Measurements from ENCODE around the gene GAB4. TPM values are rescaled to one million over a fixed set of nuclear protein-coding genes. Genes with fewer than 3 reads are reported as not detected.

Gene GAB4
- total and polyA plus RNA-seq, 2 donors (not counting 1 experiment from before 2014, with no cell fraction given) = not detected

DNA sequence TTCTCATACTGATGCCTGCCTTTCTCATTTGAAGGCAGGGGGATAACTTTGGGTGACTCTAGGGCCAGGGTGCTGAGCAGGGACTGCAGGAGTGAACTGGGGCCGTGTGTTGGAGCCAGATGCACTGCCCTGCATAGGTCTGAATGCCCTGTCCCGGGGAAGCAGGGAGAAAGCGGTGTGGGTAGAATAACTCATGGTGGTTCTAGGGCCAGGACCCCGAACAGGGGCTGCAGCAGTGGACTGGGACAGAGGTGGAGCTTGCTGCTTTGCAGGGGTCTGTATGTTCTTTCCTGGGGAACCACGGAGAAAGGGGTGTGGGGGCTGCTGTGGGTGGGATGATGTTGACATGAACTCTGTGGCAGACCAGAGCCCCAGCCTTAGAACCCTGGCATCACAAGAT, 52.9 kb downstream of the GAB4 start:
- Histone ChIP-seq H4K20me1 (ENCODE audit: control insufficient read depth, extremely low read depth, insufficient read depth, low read length) (no peaks in the 10 kb centered on the region), H3K36me3 (ENCODE audit: control insufficient read depth, insufficient read depth, low read length) (no peaks in the 10 kb centered on the region), H3K4me1 (ENCODE audit: control insufficient read depth, extremely low read depth, insufficient read depth, low read length) (no peaks in the 10 kb centered on the region), H3K27me3 (ENCODE audit: control insufficient read depth, insufficient read depth, low read length) (no peaks in the 10 kb centered on the region), H3K79me2 (ENCODE audit: control insufficient read depth, insufficient read depth, low read length) (no peaks in the 10 kb centered on the region), H2AFZ (ENCODE audit: low read length) (no peak overlapping the region), H3K9me3 (ENCODE audit: control insufficient read depth, insufficient read depth, low read depth, low read length) (no peaks in the 10 kb centered on the region), H3K4me3 (replicated peaks in 1 of 4; ENCODE audit: control extremely low read depth in 1 of 4, insufficient read depth in 1 of 4, low read depth in 3 of 4, low read length in 4 of 4) (no peak overlapping the region), H3K4me2 (ENCODE audit: extremely low read depth, insufficient read depth, low read length) (no peak overlapping the region), H3K27ac (ENCODE audit: insufficient read depth, low read length) (no peak overlapping the region), H3K9ac (ENCODE audit: insufficient read depth, low read length) (no peak overlapping the region)
- no peak for DNase-seq (ENCODE audit: low read depth in 2 of 2)
- no peak for TF ChIP-seq EZH2 (IDR thresholded peaks at IDR 0.05; ENCODE audit: low read length, missing control alignments)
- TF ChIP-seq, protein P1, sequence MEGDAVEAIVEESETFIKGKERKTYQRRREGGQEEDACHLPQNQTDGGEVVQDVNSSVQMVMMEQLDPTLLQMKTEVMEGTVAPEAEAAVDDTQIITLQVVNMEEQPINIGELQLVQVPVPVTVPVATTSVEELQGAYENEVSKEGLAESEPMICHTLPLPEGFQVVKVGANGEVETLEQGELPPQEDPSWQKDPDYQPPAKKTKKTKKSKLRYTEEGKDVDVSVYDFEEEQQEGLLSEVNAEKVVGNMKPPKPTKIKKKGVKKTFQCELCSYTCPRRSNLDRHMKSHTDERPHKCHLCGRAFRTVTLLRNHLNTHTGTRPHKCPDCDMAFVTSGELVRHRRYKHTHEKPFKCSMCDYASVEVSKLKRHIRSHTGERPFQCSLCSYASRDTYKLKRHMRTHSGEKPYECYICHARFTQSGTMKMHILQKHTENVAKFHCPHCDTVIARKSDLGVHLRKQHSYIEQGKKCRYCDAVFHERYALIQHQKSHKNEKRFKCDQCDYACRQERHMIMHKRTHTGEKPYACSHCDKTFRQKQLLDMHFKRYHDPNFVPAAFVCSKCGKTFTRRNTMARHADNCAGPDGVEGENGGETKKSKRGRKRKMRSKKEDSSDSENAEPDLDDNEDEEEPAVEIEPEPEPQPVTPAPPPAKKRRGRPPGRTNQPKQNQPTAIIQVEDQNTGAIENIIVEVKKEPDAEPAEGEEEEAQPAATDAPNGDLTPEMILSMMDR (conservative IDR thresholded peaks at IDR 0.05 in 1 of 2, IDR thresholded peaks at IDR 0.05 in 1 of 2; ENCODE audit: low read depth in 1 of 2, low read length in 2 of 2) = no peak

DNA sequence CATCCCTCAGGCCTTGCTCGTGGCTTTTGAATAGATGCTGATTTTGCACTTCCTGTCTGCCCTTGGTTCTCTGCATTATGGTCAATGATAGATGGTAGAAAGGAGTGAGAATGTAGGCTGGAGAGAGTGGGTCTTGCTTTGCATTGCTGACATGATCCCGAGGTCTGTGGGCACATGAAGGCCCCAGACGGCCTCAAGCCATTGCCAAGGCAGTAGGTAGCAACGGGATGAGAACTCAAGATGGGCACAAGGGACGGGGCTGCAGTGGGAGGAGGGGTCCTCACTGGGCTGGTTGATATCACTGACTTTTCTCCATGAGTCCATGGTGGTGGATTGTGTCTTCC, 54.0 kb downstream of the GAB4 start:
- TF ChIP-seq, protein P1 (conservative IDR thresholded peaks at IDR 0.05 in 1 of 2, IDR thresholded peaks at IDR 0.05 in 1 of 2; ENCODE audit: low read depth in 1 of 2, low read length in 2 of 2) = no peak
- TF ChIP-seq EZH2 (IDR thresholded peaks at IDR 0.05; ENCODE audit: low read length, missing control alignments) = no peak
- Histone ChIP-seq H3K27ac (ENCODE audit: insufficient read depth, low read length) (no peak overlapping the region), H3K4me1 (ENCODE audit: control insufficient read depth, extremely low read depth, insufficient read depth, low read length) (no peaks in the 10 kb centered on the region), H3K36me3 (ENCODE audit: control insufficient read depth, insufficient read depth, low read length) (no peaks in the 10 kb centered on the region), H4K20me1 (ENCODE audit: control insufficient read depth, extremely low read depth, insufficient read depth, low read length) (no peaks in the 10 kb centered on the region), H2AFZ (ENCODE audit: low read length) (no peak overlapping the region), H3K9ac (ENCODE audit: insufficient read depth, low read length) (no peak overlapping the region), H3K27me3 (ENCODE audit: control insufficient read depth, insufficient read depth, low read length) (no peaks in the 10 kb centered on the region), H3K79me2 (ENCODE audit: control insufficient read depth, insufficient read depth, low read length) (no peaks in the 10 kb centered on the region), H3K4me2 (ENCODE audit: extremely low read depth, insufficient read depth, low read length) (no peak overlapping the region), H3K4me3 (replicated peaks in 1 of 4; ENCODE audit: control extremely low read depth in 1 of 4, insufficient read depth in 1 of 4, low read depth in 3 of 4, low read length in 4 of 4) (no peak overlapping the region), H3K9me3 (ENCODE audit: control insufficient read depth, insufficient read depth, low read depth, low read length) (no peaks in the 10 kb centered on the region)
- DNase-seq (ENCODE audit: low read depth in 2 of 2) = no peak

DNA sequence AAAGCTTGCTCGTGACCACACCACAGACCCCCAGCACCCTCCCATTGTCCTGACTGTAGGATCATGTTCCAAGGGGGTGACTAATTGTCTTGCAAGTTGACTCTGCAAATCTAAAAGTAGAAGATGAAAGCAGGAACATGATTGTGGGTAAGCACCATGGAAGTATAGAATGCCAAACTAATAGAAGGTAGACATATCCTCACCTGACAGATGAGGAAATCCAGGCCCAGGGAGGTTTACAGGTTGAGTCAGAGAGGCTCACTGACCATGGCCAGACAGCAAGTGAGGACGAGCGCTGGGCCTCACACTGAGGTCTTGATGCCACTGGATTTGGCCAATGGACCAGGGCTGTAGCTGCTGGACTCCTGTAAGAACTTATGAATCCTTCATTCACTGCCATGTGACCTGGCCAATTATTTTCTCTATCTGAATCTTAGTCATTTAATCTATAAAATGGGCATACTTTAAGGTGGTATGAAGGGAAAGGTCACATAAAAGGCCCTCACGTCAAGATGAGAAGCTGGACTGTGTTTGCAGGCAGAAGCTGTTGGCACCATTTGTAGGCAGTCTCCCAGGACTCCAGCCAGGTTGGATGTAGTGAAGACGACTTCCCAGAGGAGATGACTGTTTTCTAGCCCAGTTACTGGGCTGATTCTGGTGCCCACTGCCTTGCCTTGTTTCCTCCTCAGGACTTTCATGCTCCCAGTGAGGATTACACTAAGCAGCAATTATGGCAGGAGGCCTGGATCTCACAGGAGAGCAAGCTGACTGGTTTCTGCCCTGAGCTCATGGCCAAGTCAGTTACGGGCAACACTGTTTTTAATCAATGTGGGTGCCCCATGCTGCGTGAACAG, 54.6 kb downstream of the GAB4 start:
- TF ChIP-seq EZH2 (IDR thresholded peaks at IDR 0.05; ENCODE audit: low read length, missing control alignments) = no peak
- TF ChIP-seq, protein P1 (conservative IDR thresholded peaks at IDR 0.05 in 1 of 2, IDR thresholded peaks at IDR 0.05 in 1 of 2; ENCODE audit: low read depth in 1 of 2, low read length in 2 of 2) = no peak
- no peaks in the 10 kb centered on the region for H3K27me3 ChIP-seq (ENCODE audit: control insufficient read depth, insufficient read depth, low read length)
- no peak overlapping the region for H3K9ac ChIP-seq (ENCODE audit: insufficient read depth, low read length)
- no peaks in the 10 kb centered on the region for H3K9me3 ChIP-seq (ENCODE audit: control insufficient read depth, insufficient read depth, low read depth, low read length)
- no peaks in the 10 kb centered on the region for H3K4me1 ChIP-seq (ENCODE audit: control insufficient read depth, extremely low read depth, insufficient read depth, low read length)
- no peak overlapping the region for H2AFZ ChIP-seq (ENCODE audit: low read length)
- H3K36me3 ChIP-seq (ENCODE audit: control insufficient read depth, insufficient read depth, low read length) = no peaks in the 10 kb centered on the region
- no peak overlapping the region for H3K4me3 ChIP-seq (replicated peaks in 1 of 4; ENCODE audit: control extremely low read depth in 1 of 4, insufficient read depth in 1 of 4, low read depth in 3 of 4, low read length in 4 of 4)
- no peak overlapping the region for H3K4me2 ChIP-seq (ENCODE audit: extremely low read depth, insufficient read depth, low read length)
- no peak for DNase-seq (ENCODE audit: low read depth in 2 of 2)
- no peaks in the 10 kb centered on the region for H4K20me1 ChIP-seq (ENCODE audit: control insufficient read depth, extremely low read depth, insufficient read depth, low read length)
- no peaks in the 10 kb centered on the region for H3K79me2 ChIP-seq (ENCODE audit: control insufficient read depth, insufficient read depth, low read length)
- no peak overlapping the region for H3K27ac ChIP-seq (ENCODE audit: insufficient read depth, low read length)

Data from fibroblast of lung (primary cell).